Ammon's horn (tissue), 1 donor: ENCODE results near the gene PPIE.

ENCODE experiments used
- DNase-seq: peaks from one replicate; pipeline ENCODE4 v3.0.0-alpha.2; 2016; ENCODE audit warnings: low spot score

PPIE gene

DNA sequence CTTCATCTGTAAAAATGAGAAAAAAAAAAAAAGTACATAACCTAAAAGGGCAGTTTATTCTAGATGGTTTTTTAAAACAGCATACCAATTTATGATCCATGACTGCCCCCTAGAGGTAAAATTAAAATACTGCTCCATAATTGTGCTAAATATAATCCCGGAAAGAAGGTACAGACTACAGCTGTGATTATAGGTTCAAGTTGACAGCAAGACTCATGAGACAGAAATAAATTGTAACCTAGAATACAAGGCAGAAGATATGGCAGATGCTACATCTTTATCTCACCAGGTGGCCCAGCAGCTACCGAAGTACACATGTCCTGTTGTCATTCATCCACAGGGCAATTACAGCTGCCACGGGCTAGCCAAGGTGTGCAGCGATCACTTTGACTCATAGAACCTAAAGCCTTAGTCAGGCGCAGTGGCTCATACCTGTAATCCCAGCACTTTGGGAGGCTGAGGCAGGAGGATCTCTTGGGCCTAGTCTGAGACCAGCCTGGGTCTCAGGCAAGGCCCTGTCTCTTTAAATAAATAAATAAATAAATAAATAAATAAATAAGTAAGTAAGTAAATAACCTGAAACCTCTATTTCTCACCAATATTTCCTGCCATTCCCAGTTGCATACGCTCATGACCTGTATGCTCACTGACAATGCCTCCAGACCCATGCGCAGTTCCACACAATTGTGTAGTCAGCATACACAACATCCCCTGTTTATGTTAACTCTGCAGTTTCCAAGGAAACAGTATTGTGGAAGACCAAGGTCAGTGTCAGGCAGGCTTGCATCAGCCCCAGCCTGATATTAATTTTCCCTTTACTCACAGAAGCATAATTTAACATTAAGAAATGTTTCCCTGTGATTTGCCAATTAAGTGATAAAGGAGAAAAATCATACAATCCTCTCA lies 18.3 kb upstream of the PPIE start:
- DNase-seq: no peak

DNA sequence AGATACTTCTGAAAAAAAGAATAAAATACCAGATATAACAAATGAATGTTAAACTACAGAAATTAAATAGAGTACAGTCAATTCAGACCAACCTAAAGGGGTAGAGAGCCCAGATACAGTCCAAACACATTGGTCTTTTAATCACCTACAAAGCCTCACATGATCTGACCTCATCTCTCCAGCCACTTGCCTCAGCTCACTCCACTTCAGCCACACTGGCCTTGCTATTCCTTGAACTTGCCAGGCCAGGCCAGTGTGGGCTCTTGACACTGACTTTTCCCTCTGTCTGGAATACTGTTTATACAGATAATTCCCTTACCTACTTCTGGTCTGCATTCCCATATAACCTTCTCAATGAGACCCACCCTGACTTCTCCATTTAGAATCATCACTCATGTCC lies 17.0 kb upstream of the PPIE start:
- DNase-seq: no peak

DNA sequence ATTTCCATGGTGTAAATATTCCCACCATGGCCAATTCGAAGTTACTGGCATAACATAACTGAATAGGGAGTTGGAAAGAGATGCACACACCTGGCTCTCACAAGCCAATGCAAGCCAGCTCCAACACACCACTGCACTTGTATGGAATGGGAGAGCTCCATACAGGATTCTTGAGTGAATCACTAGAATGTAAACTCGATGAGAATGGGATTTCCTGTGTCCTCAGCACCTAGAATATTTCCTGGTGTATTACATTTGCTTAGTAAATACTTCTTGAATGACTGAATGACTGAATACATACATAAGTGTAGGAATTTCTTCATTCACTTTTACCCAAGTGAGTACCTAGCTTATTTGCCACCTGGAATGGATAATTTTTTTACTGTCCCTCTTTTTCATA lies 16.2 kb upstream of the PPIE start:
- DNase-seq: no peak

DNA sequence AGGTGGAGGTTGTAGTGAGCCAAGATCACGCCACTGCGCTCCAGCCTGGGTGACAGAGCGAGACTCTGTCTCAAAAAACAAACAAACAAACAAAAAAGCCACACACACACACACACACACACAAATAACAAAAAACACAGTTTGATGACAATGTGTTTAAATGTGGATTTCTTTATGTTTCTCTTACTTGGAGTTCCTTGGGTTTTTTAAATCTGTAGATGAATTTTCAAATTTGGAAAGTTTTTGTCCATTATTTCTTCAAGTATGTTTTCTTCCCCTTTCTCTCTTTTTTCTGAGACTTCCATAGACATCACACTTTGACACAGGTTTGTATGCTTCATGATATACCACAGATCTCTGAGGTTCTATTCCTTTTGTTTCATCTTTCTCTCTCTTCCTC lies 12.1 kb upstream of the PPIE start:
- DNase-seq: no peak

DNA sequence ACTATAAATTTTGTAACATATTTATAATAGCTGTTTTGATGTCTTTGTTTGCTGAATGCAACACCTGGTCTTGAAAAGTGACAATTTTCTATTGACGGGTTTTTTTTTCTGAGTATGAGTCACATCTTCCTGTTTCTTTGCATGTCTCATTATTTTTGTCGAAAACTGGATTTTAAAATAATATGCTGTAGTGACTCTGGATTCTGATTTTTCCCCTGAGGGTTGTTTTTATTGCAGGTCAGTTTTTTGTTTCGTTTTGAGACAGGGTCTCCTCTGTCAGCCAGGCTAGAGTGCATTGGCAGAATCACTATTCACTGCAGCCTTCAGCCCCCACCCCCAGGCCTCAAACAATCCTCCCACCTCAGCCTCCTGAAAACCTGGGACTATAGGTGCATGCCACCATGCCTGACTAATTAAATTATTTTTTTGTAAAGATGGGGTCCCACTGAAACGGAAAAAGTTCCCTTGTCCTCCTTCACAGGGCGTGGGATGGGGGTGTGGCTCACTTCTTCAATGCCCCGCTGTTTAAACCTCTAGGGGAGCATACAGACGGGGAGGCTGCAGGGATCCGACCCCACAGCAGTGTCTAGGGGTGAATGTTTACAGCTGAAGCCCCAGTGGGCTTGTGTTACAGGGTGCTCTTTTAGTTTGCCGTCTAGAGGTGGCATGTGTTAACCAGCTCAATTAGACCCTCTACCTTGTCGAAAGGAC lies 11.3 kb upstream of the PPIE start:
- DNase-seq: no peak

DNA sequence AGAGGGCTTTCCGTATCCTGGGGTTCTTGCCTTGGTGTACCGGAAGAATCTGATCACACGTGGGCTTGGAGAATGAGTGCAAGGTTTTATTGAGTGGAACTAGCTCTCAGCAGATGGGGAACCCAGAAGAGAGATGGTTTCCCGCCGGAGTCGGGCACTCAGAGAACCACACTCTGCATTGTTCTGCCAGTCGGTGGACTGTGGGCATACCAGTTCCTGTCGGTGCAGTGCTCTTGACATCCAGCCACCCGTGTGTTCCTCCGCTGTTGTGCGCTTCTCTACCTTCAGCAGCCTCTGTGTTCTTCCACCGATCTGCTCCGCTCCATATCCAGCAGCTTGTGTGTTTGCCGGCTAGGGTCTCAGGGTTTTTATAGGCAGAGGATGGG lies 10.8 kb upstream of the PPIE start:
- DNase-seq: no peak

DNA sequence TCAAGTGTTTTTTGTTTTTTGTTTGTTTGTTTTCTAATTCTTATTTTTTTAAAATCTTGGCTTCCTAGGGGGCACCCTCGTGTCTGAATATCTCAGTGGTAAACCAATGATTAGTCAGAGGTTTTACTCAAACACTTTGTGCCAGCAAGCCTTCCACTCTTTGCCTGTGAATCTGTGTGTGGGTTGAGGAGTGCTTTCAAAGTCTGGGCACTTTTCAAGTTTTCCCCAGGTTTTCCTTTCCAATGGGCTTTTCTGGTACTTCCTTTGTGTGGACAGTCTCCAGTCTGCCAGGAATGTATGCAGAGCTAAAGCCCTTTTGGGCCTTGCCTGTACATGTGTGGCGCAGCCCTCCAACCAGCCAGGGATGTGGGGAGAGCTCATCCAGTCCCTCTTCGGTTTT lies 9.7 kb upstream of the PPIE start:
- no peak for DNase-seq

DNA sequence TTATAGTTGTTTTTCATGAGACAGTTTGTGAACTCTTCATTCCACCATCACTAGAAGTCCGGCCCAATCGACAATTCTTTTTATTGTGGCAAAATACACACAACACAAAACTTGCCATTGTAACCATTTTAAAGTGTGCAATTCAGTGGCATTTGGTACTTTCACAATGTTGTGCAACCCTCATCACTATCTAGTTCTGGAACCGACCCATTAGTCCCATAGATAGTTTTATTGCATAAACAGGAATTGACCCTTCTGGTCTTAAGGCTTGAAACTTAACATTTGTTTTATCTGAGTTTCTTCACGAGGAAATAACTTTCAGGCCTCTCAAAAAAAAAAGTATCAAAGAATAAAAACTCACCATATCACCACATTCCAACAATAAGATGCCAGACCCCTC lies 8.8 kb upstream of the PPIE start:
- no peak for DNase-seq

DNA sequence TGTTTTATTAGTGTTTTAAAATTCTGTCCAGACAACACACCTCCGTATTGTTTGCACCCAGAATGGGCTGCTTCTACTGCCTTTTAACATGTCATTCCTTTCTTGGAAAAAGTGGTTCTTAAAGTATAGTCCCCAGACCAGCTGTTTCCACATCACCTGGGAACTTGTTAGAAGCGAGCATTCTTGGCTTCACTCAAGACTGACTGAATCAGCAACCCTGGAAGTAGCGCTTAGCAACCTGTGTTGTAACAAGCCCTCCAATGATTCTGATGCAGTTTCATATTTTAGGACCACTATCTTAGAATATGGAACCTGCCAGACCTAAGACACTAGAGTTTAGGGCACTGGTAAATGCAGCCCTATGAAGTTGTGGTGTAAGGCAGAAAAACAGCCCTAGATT lies 6.0 kb upstream of the PPIE start:
- DNase-seq: no peak

DNA sequence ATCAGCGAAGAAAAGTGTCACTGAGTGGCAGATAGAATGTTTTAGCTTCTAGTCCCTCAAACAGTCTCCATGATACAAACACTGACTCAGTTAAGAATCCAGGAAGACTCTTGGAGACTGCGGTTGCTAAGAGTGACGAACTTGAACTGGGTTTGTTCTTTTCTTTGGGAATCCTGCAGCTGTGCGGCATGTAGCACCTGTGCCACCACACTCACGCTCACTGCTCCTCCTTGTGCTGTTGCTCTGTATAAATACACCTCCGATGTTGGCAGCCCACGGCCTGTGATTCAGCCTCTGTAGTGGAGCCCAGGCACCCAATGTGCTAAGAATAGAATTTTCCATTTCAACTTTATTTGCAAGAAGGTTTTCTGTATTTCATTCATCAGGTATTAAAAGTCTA lies 5.5 kb upstream of the PPIE start:
- peak; percentile 61 for DNase-seq

DNA sequence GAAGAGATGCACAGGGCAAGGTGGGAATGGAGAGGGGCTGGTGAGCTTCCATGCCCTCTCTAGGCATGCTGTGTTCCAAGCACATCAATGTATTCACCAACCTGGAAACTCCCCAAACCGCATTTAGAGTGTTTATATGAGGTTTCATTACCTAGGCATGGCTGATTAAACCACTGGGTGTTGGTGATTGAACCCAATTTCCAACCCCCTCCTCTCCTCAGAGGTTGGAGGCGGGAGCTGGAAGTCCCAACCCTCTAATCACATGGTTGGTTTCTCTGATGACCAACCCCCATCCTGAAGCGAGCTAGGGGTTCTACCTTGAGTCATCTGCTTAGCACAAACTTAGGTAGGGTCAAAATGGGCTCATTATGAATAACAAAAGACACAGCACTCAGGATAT lies 3.0 kb upstream of the PPIE start:
- DNase-seq: no peak

DNA sequence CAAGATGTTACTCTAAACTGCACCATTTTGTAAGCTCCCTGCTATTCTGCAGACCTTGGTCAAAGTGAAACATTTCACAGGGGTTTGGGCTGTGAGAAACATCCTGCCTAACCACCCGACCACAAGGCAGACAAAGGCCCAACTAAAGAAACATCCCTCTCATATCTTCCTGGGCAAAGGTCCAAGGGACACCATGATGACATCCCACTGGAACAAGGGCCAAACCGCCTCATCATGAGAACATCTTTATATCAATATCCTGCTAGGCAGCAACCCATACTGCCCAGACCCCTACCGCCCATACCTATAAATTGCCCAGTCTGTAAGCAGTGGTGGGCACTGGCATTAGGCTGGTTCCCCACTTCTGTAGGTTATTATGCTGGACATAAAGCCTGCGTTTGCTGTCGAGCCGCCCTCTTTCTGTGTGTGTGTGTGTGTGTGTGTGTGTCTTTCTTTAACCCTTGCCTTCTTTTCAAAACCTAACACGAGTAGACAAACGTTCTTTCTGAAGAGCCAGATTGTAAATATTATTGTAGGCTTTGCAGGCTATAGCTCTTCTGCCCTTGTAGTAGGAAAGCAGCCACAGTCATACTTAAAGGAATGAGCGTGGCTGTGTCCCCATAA lies 1.0 kb upstream of the PPIE start:
- DNase-seq: no peak

DNA sequence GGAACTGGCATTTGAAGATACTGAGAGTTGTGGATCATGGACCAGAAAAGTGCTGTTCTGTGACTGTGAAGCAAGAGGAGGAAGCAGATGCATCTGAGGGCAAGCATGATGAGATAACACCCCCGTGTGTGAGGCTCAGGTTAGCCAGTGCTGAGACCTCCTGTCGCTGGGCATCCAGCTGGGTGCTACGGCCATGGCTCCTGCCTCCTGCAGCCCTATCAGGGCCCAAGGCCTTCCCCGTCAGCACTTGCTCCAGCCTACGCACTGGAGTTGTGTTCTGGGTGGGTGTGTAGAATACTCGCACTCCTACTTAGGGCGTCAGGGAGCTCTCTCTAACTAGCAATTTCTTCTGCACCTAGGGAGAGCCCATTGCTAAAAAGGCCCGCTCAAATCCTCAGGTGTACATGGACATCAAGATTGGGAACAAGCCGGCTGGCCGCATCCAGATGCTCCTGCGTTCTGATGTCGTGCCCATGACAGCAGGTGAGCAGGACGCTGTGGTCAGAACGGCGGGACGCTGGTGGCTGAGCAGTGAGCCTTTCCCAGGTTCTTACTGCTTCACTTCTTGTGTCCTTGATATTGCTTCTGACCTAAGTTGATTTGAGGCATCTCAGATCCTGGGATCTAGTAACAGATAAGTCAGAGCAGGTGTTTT lies 6.5 kb downstream of the PPIE start:
- no peak for DNase-seq

DNA sequence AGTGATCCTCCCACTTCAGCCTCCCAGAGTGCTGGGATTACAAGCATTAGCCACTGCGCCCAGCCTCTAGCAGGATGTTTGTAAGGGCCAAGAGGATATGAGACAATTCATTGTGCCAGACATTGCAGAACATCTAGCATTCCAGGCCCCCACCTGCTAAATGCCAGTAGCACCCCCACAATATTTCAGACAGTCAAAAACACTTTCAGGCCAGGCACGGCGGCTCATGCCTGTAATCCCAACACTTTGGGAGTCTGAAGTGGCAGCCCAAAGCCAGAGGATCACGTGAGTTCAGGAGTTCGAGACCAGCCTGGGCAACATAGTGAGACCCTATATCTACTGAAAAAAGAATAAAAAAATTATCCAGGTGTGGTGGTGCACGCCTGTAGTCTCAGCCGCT lies 12.9 kb downstream of the PPIE start:
- DNase-seq: no peak

DNA sequence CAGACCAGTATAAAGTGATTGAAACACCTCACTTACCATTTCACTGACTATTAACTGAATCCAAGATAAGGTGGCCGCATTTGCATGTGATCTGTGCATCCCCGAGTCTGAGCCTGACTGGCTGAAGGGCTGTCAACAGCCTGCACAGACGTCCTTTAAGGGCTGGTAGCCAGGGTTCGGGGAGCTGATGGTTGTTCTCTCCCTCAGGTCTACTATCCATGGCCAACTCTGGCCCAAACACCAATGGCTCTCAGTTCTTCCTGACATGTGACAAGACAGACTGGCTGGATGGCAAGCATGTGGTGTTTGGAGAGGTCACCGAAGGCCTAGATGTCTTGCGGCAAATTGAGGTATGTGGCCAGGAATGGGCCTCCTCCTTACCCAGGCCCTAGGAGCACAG lies 14.0 kb downstream of the PPIE start:
- no peak for DNase-seq

DNA sequence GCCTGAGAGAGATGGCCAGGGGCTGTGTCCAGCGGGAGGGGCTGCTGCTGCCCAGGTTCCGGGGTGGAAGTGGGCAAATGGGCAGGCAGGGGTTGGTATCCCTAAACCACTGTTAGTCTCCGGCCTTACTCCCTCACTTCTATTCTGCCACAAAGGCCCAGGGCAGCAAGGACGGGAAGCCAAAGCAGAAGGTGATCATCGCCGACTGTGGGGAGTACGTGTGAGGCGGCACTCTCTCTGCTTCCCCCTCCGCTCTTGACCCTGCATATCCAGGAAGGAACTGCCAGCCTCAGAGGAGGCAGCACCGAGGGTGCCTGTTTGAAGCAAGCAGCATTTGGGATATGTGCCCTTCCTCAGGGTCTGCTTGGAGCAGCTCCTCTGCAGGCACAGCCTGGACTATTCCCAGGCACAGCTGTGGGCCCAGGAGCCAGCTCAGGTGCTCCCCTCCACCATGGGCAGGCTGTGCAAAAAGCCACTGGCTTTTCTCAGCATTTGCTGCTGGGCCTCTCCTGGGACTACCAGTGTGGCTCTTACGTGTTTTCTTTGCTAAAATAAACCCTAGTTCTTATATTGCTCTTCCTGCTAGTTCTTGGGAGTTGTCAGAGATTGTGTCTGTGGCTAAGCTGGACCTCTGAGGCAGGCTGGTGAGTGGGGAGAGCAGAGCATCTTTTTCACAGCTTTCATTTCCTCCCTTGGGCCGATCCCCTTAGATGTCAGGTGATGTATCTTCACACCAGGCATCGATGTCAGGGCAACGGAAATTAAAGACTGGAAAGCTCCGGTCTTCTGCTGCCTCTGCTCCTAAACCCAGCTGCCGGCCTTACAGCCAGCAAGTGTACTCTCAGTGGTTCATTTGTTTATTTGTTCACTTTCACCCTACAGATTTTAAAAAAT lies 14.7 kb downstream of the PPIE start:
- no peak for DNase-seq

DNA sequence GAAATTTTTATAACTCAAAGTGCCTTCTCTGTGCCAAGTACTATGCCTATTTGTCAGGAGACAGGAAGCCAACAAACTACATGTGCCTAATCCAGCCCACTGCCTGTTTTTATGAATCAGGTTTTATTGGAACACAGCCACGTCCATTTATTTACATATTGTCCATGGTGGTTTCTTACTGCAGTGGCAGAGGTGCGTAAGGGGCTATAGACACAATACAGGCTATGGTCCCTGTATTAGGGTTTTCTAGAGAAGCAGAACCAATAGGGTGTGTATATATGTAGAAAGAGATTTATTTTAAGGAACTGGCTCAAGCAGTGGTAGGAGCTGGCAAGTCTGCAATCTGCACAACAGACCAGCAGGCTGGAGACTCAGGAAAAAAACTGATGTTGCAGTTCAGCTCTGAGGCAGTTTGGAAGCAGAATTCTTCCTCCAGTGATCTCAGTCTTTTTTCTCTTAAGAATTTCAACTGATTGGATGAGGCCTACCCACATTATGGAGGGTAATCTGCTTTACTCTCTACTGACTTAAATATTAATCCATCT lies 15.4 kb downstream of the PPIE start:
- peak; percentile 23 for DNase-seq

DNA sequence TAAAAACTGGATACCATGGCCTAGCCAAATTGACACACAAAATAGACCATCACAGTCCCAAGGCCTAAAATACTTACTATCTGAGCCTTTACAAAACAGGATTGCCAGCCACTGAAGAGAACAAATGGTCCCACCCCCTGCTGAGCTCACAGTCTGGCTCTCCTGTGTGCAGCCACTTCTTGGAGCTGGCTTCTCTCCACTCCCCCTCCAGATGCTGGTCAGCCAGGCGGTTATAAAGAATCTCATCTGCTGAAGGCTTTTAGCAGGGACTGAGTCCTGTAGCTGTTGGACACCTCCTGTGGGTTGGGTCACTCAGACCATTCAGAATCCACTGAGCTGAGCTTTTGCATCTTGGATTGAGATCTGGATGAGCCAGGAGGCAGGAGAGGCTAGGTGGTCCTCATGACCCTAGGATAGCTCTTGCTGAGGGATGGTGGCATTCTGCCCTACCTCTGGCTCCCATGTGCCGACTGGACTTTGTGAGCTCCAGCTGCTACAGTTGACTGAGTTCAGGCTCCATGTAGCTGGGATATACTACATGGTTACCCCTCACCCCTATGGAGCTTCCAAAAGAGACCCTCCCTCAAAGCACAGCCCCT lies 16.3 kb downstream of the PPIE start:
- no peak for DNase-seq

DNA sequence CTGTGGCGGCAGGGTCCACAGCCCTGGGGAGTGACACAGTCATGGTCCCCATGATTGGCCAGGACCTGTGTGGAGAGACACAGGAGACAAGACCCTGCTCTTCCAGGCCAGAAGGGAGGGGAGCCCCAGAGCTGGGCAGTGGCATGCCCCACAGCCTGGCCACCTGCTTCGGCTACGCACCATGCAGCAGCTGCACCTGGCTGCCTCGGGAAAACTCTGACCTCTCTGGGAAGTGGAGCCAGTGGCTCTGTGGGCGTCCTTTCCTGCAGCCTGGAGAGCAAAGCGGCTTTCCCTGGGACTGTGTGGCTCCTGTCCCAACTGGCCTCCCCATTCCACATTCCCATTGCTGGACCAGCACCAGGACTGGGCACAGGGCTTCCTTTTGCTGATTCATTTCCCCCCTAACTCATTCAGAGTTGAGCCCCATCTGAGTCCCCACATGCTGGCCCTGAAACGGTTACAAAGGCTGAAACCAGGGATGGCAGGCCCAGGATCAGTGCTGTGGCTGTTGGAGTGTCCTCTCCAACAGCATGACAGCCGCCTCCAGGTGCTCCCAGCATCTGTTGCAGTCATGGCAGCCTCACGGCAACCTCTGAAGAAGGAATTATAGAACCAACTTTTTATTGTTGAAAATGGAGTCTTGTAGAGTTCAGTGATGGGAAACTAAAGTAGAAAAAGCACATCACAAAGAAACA lies 17.4 kb downstream of the PPIE start:
- no peak for DNase-seq

DNA sequence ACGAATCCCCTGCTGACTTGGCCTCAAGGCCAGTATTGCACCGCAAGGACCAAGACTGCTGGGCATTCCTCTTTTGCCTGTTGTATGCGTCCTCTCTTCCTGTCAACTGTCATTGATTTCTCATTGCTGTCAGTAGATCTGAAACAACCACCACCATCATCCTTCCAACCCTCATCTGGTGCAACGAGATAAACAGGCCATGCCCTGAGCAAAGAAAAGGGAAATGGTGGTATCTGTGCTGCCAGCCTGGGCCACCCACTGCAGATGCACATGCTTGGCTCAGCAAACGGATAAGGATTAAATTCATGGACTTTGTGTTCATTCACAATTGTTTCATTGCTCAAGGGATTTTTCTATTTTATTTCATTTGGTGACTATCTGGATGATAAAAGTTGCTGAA lies 18.8 kb downstream of the PPIE start:
- no peak for DNase-seq
